Thyroid gland (tissue), 4 donors: ENCODE measurements around the gene OXSR1.

Experiments
- CTCF ChIP-seq, 6 experiments: fragments of 200-600 bp in 3 of 6; fragments of 450-650 bp in 3 of 6; sonication (generic) in 3 of 6; IDR thresholded peaks; one replicate each; pipeline ENCODE4 v1.5.1; 2016 to 2019; ENCODE audit warnings: antibody characterized with exemption in 6 of 6, mild to moderate bottlenecking in 2 of 6, inconsistent platforms in 1 of 6, moderate library complexity in 1 of 6
- POLR2A ChIP-seq, 2 donors: fragments of 450-650 bp; IDR thresholded peaks; one replicate each; pipeline ENCODE4 v1.6.1; 2017; ENCODE audit warnings: antibody characterized with exemption in 2 of 2, mild to moderate bottlenecking in 2 of 2, moderate library complexity in 1 of 2

GRCh38 chr3:38157117-38157516 is 8.2 kb upstream of the OXSR1 start:
- no peak for TF ChIP-seq CTCF (IDR thresholded peaks at IDR 0.05)
- no peak for TF ChIP-seq POLR2A (IDR thresholded peaks at IDR 0.05)
